GM06990 (cell line): ENCODE measurements around the gene EIF3F.

Experiments
- DNase-seq: peaks from one replicate; pipeline ENCODE4 v3.0.0-alpha.2; 2011; ENCODE audit not compliant: insufficient read length; ENCODE audit errors: extremely low read depth
- H3K27me3 ChIP-seq: replicated peaks from 2 replicates; pipeline ENCODE4 v1.6.0; 2011; ENCODE audit warnings: low read length; ENCODE audit not compliant: control insufficient read depth, insufficient read depth
- H3K36me3 ChIP-seq: 2 replicates; pipeline ENCODE4 v1.5.1; 2011; ENCODE audit warnings: low read length; ENCODE audit not compliant: control insufficient read depth, insufficient read depth
- H3K4me3 ChIP-seq: replicated peaks from 2 replicates; pipeline ENCODE4 v1.5.1; 2011; ENCODE audit warnings: low read depth, mild to moderate bottlenecking, control low read depth, low read length
- CTCF ChIP-seq: IDR thresholded peaks from 2 replicates; pipeline ENCODE4 v1.5.1; 2011; ENCODE audit warnings: low read length, control low read depth, mild to moderate bottlenecking, inconsistent platforms; ENCODE audit not compliant: insufficient read depth, poor library complexity, severe bottlenecking

EIF3F gene

GRCh38 chr11:8043756-8044155 lies 56.6 kb downstream of the EIF3F start:
- Histone ChIP-seq H3K4me3 (no peak overlapping the region), H3K27me3 (no peaks in the 10 kb centered on the region), H3K36me3 (no peaks in the 10 kb centered on the region)
- TF ChIP-seq CTCF, result no peak
- DNase-seq, result no peak

GRCh38 chr11:8045839-8046238 lies 58.7 kb downstream of the EIF3F start:
- Histone ChIP-seq H3K4me3 (no peak overlapping the region), H3K27me3 (no peaks in the 10 kb centered on the region), H3K36me3 (no peaks in the 10 kb centered on the region)
- no peak for DNase-seq
- TF ChIP-seq CTCF, result no peak

GRCh38 chr11:8047382-8047781 lies 60.2 kb downstream of the EIF3F start:
- Histone ChIP-seq H3K4me3 (no peak overlapping the region), H3K36me3 (no peaks in the 10 kb centered on the region), H3K27me3 (no peaks in the 10 kb centered on the region; the same call in 1 of the 2 replicates)
- no peak for TF ChIP-seq CTCF
- DNase-seq, result no peak

GRCh38 chr11:8049084-8049483 lies 61.9 kb downstream of the EIF3F start:
- DNase-seq, result no peak
- no peaks in the 10 kb centered on the region; the same call in 1 of the 2 replicates for H3K27me3 ChIP-seq

More at GRCh38 chr11:8049084-8049483, 61.9 kb downstream of the EIF3F start:
- Histone ChIP-seq H3K4me3 (no peak overlapping the region), H3K36me3 (no peaks in the 10 kb centered on the region)
- TF ChIP-seq CTCF, result no peak
